ENCODE measurements around the gene XPO4.

The XPO4 gene

GRCh38 chr13:20796791-20797508 lies 105.6 kb downstream of the XPO4 start:
- Histone ChIP-seq H3K9me3 (ENCODE audit: severe bottlenecking) (no peaks in the 10 kb centered on the region), H3K27me3 (ENCODE audit: insufficient read depth, poor library complexity, severe bottlenecking) (no peaks in the 10 kb centered on the region), H3K4me3 (ENCODE audit: severe bottlenecking) (no peak overlapping the region), H3K4me1 (ENCODE audit: insufficient read depth, poor library complexity, severe bottlenecking) (no peaks in the 10 kb centered on the region), H3K36me3 (ENCODE audit: low read depth) (peaks cover 53% of the 10 kb centered on the region), H3K27ac (ENCODE audit: poor library complexity, severe bottlenecking) (no peak overlapping the region)
- DNase-seq (ENCODE audit: low spot score) (no peak), ATAC-seq (ENCODE audit: low read depth) (no peak)
- TF ChIP-seq, protein P1, sequence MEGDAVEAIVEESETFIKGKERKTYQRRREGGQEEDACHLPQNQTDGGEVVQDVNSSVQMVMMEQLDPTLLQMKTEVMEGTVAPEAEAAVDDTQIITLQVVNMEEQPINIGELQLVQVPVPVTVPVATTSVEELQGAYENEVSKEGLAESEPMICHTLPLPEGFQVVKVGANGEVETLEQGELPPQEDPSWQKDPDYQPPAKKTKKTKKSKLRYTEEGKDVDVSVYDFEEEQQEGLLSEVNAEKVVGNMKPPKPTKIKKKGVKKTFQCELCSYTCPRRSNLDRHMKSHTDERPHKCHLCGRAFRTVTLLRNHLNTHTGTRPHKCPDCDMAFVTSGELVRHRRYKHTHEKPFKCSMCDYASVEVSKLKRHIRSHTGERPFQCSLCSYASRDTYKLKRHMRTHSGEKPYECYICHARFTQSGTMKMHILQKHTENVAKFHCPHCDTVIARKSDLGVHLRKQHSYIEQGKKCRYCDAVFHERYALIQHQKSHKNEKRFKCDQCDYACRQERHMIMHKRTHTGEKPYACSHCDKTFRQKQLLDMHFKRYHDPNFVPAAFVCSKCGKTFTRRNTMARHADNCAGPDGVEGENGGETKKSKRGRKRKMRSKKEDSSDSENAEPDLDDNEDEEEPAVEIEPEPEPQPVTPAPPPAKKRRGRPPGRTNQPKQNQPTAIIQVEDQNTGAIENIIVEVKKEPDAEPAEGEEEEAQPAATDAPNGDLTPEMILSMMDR (IDR thresholded peaks at IDR 0.05; ENCODE audit: poor library complexity, severe bottlenecking), result no peak

GRCh38 chr13:20789665-20790064 lies 112.9 kb downstream of the XPO4 start:
- ATAC-seq (ENCODE audit: low read depth) (no peak), DNase-seq (ENCODE audit: low spot score) (no peak)
- Histone ChIP-seq H3K4me1 (ENCODE audit: insufficient read depth, poor library complexity, severe bottlenecking) (no peaks in the 10 kb centered on the region), H3K4me3 (ENCODE audit: severe bottlenecking) (no peak overlapping the region), H3K36me3 (ENCODE audit: low read depth) (peaks cover 28% of the 10 kb centered on the region), H3K9me3 (ENCODE audit: severe bottlenecking) (no peaks in the 10 kb centered on the region), H3K27me3 (ENCODE audit: insufficient read depth, poor library complexity, severe bottlenecking) (no peaks in the 10 kb centered on the region), H3K27ac (ENCODE audit: poor library complexity, severe bottlenecking) (no peak overlapping the region)
- TF ChIP-seq, protein P1 (IDR thresholded peaks at IDR 0.05; ENCODE audit: poor library complexity, severe bottlenecking), result no peak

GRCh38 chr13:20788312-20788711 lies 114.2 kb downstream of the XPO4 start:
- peaks cover 34% of the 10 kb centered on the region for H3K36me3 ChIP-seq (ENCODE audit: low read depth)
- no peaks in the 10 kb centered on the region for H3K27me3 ChIP-seq (ENCODE audit: insufficient read depth, poor library complexity, severe bottlenecking)
- DNase-seq (ENCODE audit: low spot score) (no peak), ATAC-seq (ENCODE audit: low read depth) (no peak)
- H3K4me1 ChIP-seq (ENCODE audit: insufficient read depth, poor library complexity, severe bottlenecking), result no peaks in the 10 kb centered on the region
- no peak overlapping the region for H3K27ac ChIP-seq (ENCODE audit: poor library complexity, severe bottlenecking)
- H3K4me3 ChIP-seq (ENCODE audit: severe bottlenecking), result no peak overlapping the region
- TF ChIP-seq, protein P1 (IDR thresholded peaks at IDR 0.05; ENCODE audit: poor library complexity, severe bottlenecking), result no peak
- no peaks in the 10 kb centered on the region for H3K9me3 ChIP-seq (ENCODE audit: severe bottlenecking)

DNA sequence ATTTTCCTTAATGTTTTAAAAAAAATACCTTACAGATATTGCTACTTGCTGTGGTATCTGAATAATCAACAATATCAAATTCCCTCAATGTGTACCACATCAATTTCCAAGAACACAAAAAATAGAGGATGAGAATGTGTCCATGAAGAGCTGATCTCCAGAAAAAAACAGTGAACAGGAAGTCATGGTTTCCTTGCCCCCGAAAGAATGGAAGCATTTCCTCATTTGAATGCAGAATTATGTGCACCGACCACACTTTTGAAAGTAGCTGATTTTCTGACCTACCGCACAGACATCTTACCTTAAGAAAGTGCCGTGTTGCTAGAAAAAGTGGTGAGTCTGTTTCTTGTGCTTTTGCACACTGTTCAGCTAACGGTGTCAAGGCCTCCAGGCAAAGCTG lies 115.4 kb downstream of the XPO4 start:
- ATAC-seq (ENCODE audit: low read depth) (no peak), DNase-seq (ENCODE audit: low spot score) (no peak)
- no peaks in the 10 kb centered on the region for H3K9me3 ChIP-seq (ENCODE audit: severe bottlenecking)
- H3K27me3 ChIP-seq (ENCODE audit: insufficient read depth, poor library complexity, severe bottlenecking), result no peaks in the 10 kb centered on the region
- TF ChIP-seq, protein P1 (IDR thresholded peaks at IDR 0.05; ENCODE audit: poor library complexity, severe bottlenecking), result no peak
- no peak overlapping the region for H3K27ac ChIP-seq (ENCODE audit: poor library complexity, severe bottlenecking)
- H3K4me3 ChIP-seq (ENCODE audit: severe bottlenecking), result no peak overlapping the region
- no peaks in the 10 kb centered on the region for H3K4me1 ChIP-seq (ENCODE audit: insufficient read depth, poor library complexity, severe bottlenecking)
- peaks cover 41% of the 10 kb centered on the region for H3K36me3 ChIP-seq (ENCODE audit: low read depth)

- H3K36me3 ChIP-seq (ENCODE audit: low read depth), result peaks cover 39% of the 10 kb centered on the region
- ATAC-seq (ENCODE audit: low read depth), result no peak
Measured at GRCh38 chr13:20782116-20782708, 120.3 kb downstream of the XPO4 start.

More at GRCh38 chr13:20782116-20782708, 120.3 kb downstream of the XPO4 start:
- TF ChIP-seq, protein P1 (IDR thresholded peaks at IDR 0.05; ENCODE audit: poor library complexity, severe bottlenecking), result no peak
- Histone ChIP-seq H3K27ac (ENCODE audit: poor library complexity, severe bottlenecking) (no peak overlapping the region), H3K4me3 (ENCODE audit: severe bottlenecking) (no peak overlapping the region), H3K9me3 (ENCODE audit: severe bottlenecking) (no peaks in the 10 kb centered on the region), H3K4me1 (ENCODE audit: insufficient read depth, poor library complexity, severe bottlenecking) (no peaks in the 10 kb centered on the region), H3K27me3 (ENCODE audit: insufficient read depth, poor library complexity, severe bottlenecking) (no peaks in the 10 kb centered on the region)
- no peak for DNase-seq (ENCODE audit: low spot score)
